ENCODE measurements around the gene CCDC117. TPM values are rescaled to one million over a fixed set of nuclear protein-coding genes. Genes with fewer than 3 reads are reported as not detected.
A peak's percentile ranks its signal among the peaks of the same experiment; 100 is the strongest.
"Not testable (repeated sequence)": the region's sequence is repeated elsewhere in the genome, so short reads cannot be mapped to it uniquely, and the experiment has no call there.

Gene CCDC117
- total and polyA plus RNA-seq, 7 donors, result 9.6 to 33.2 (median 23.9) TPM

DNA sequence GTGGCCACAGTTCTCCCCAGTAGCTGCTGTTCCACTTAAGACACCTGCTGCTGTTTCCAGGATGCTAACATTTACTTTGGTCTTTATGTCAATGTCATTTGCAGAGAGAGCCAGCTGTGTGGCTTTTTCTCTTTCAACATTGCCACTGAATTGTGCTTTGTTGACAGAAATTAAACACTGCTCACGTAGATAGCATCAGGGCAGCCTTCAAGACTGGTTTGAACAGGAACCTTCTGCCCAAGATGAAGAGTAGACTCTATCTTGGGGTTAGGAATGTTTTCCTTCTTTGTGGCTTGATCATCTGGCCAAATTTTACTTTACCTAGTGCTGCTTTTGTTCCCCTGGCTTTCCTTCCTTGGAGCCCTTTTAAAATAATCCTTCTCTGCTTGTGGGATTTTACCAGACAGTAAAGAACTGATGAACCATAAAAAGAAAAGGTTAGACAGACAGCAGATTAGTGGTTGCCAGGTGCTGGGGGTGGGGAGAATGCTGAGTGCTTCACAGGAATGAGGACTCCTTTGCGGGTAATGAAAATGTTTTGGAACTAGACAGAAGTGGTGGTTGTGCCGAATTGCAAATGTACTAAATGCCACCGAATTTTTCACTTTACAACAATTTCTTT is 50.5 kb downstream of the CCDC117 start:
- H3K4me1 ChIP-seq, result peaks cover 0 to 10% (median 5%) of the 10 kb centered on the region in 4 donors
- TF ChIP-seq POLR2A (IDR thresholded peaks at IDR 0.05) (no peak), CTCF (IDR thresholded peaks at IDR 0.05) (no peak), POLR2AphosphoS5 (IDR thresholded peaks at IDR 0.05) (no peak), EP300 (IDR thresholded peaks at IDR 0.05) (no peak)
- H3K27me3 ChIP-seq, result no peaks in the 10 kb centered on the region
- H3K36me3 ChIP-seq, result no peaks in the 10 kb centered on the region
- H3K9me3 ChIP-seq, result no peaks in the 10 kb centered on the region
- no peak for DNase-seq
- no peak overlapping the region for H3K27ac ChIP-seq
- no peak overlapping the region for H3K4me3 ChIP-seq
- WGBS, 2 donors, result 14 to 36% methylated on average over 4 of the region's 4 CpGs
- intact Hi-C loops (cut with DNase I), result no loop called here

DNA sequence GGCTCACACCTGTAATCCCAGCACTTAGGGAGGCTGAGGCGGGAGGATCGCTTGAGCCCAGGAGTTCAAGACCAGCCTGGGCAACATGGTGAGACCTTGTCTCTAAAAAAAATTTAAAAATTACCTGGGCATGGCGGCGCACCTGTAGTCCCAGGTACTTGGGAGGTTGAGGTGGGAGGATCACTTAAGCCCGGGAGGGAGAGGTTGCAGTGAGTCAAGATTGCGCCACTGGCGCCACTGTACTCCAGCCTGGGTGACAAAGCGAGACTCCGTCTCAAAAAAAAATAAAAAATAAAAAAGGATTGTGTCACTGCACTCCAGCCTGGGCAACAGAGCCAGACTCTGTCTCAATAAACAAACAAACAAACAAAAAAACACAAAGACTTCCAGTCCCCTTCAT is 52.0 kb downstream of the CCDC117 start:
- intact Hi-C loops (cut with DNase I); H3K9me3 ChIP-seq; H3K4me3 ChIP-seq; H3K4me1 ChIP-seq; H3K36me3 ChIP-seq; DNase-seq; H3K27ac ChIP-seq; H3K27me3 ChIP-seq: not testable (repeated sequence)
- WGBS, 2 donors, result 97% methylated on average over 9 of the region's 9 CpGs

DNA sequence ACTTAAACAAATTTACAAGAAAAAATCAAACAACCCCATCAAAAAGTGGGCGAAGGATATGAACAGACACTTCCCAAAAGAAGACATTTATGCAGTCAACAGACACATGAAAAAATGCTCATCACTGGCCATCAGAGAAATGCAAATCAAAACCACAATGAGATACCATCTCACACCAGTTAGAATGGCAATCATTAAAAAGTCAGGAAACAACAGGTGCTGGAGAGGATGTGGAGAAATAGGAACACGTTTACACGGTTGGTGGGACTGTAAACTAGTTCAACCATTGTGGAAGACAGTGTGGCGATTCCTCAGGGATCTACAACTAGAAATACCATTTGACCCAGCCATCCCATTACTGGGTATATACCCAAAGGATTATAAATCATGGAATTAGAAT is 53.9 kb downstream of the CCDC117 start:
- WGBS, 2 donors, result 75 to 88% methylated on average over 4 of the region's 4 CpGs
- not testable (repeated sequence) for H3K9me3 ChIP-seq, H3K4me3 ChIP-seq, H3K27ac ChIP-seq, DNase-seq, H3K36me3 ChIP-seq, H3K27me3 ChIP-seq
- intact Hi-C loops (cut with DNase I), result loop anchor here (5.0 kb wide), 1 partner anchor 84 kb away; the partner anchor contains the start of genes CHEK2 and HSCB
- H3K4me1 ChIP-seq, result peaks cover 0 to 12% (median 5%) of the 10 kb centered on the region in 4 donors

DNA sequence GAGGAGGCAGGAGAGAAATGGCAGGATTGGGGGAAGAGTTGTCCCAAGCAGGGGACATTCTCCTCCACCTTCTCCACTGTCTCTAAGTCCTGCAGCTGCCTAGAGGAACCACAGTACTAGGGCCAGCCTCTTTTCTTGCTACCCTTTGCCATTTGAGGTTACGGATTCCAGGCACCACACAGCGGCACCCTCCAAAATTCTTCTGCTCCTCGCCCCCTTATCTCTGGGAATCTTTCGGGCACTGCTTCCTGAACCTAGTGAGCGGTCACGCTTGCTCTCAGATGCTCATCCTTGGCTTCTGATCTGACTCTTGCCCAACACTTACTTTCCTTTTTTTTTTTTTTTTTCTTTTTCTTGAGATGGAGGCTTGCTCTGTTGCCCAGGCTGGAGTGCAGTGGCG is 54.4 kb downstream of the CCDC117 start:
- no peak for TF ChIP-seq POLR2AphosphoS5 (IDR thresholded peaks at IDR 0.05)
- no peak for TF ChIP-seq POLR2A (IDR thresholded peaks at IDR 0.05)
- TF ChIP-seq CTCF (IDR thresholded peaks at IDR 0.05), result no peak
- no peak for TF ChIP-seq EP300 (IDR thresholded peaks at IDR 0.05)
- 94 to 99% methylated on average over 7 of the region's 7 CpGs for WGBS, 2 donors
- no peaks in the 10 kb centered on the region for H3K36me3 ChIP-seq
- no peak overlapping the region for H3K4me3 ChIP-seq
- no peak overlapping the region for H3K27ac ChIP-seq
- intact Hi-C loops (cut with DNase I), result loop anchor here (5.0 kb wide), 1 partner anchor 85 kb away; the partner anchor contains the start of genes CHEK2 and HSCB
- H3K4me1 ChIP-seq, result peaks cover 0 to 12% (median 5%) of the 10 kb centered on the region in 4 donors
- no peaks in the 10 kb centered on the region for H3K27me3 ChIP-seq
- no peaks in the 10 kb centered on the region for H3K9me3 ChIP-seq
- no peak for DNase-seq

- Histone ChIP-seq H3K27me3 (no peaks in the 10 kb centered on the region), H3K4me3 (no peak overlapping the region), H3K9me3 (no peaks in the 10 kb centered on the region), H3K4me1 (peaks cover 0 to 12% (median 4%) of the 10 kb centered on the region in 4 donors), H3K36me3 (peaks cover 0 to 7% (median 0%) of the 10 kb centered on the region in 4 donors), H3K27ac (peak overlapping the region in 3 of 4 donors; percentile 9 to 39 (median 10))
- intact Hi-C loops (cut with DNase I), result loop anchor here (1.0 to 5.0 kb wide), 2 partner anchors 87 to 229 kb away; partner anchors contain the start of genes CHEK2 and HSCB
- 32 to 43% methylated on average over 12 of the region's 12 CpGs for WGBS, 2 donors
- peak; percentile 95 to 98 (median 96) for TF ChIP-seq CTCF (IDR thresholded peaks at IDR 0.05)
- peak in 1 of 4 donors; percentile 23 for TF ChIP-seq POLR2AphosphoS5 (IDR thresholded peaks at IDR 0.05)
- no peak for TF ChIP-seq POLR2A (IDR thresholded peaks at IDR 0.05)
- peak; percentile 89 for DNase-seq
Observed at GRCh38 chr22:28829358-28830181, 57.1 kb downstream of the CCDC117 start.
